ENCODE data around the gene ZBTB17.

DNA sequence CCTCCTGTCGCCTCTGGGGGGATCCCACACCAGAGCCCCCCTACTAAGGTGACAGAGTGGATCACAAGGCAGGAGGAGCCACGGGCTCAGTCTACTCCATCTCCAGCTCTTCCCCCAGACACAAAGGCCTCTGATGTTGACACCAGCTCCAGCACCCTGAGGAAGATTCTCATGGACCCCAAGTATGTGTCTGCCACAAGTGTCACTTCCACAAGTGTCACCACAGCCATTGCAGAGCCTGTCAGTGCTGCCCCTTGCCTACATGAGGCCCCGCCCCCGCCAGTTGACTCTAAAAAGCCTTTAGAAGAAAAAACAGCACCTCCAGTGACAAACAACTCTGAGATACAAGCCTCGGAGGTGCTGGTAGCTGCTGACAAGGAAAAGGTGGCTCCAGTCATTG, 42.2 kb downstream of the ZBTB17 start:
- TF ChIP-seq, protein P1, sequence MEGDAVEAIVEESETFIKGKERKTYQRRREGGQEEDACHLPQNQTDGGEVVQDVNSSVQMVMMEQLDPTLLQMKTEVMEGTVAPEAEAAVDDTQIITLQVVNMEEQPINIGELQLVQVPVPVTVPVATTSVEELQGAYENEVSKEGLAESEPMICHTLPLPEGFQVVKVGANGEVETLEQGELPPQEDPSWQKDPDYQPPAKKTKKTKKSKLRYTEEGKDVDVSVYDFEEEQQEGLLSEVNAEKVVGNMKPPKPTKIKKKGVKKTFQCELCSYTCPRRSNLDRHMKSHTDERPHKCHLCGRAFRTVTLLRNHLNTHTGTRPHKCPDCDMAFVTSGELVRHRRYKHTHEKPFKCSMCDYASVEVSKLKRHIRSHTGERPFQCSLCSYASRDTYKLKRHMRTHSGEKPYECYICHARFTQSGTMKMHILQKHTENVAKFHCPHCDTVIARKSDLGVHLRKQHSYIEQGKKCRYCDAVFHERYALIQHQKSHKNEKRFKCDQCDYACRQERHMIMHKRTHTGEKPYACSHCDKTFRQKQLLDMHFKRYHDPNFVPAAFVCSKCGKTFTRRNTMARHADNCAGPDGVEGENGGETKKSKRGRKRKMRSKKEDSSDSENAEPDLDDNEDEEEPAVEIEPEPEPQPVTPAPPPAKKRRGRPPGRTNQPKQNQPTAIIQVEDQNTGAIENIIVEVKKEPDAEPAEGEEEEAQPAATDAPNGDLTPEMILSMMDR (IDR thresholded peaks at IDR 0.05; ENCODE audit: poor library complexity) = no peak
- TF ChIP-seq EZH2 (IDR thresholded peaks at IDR 0.05; ENCODE audit: borderline replicate concordance) = no peak

Measured in hepatocyte (in vitro differentiated cells).